ENCODE results near the gene AMZ1.

The AMZ1 gene

DNA sequence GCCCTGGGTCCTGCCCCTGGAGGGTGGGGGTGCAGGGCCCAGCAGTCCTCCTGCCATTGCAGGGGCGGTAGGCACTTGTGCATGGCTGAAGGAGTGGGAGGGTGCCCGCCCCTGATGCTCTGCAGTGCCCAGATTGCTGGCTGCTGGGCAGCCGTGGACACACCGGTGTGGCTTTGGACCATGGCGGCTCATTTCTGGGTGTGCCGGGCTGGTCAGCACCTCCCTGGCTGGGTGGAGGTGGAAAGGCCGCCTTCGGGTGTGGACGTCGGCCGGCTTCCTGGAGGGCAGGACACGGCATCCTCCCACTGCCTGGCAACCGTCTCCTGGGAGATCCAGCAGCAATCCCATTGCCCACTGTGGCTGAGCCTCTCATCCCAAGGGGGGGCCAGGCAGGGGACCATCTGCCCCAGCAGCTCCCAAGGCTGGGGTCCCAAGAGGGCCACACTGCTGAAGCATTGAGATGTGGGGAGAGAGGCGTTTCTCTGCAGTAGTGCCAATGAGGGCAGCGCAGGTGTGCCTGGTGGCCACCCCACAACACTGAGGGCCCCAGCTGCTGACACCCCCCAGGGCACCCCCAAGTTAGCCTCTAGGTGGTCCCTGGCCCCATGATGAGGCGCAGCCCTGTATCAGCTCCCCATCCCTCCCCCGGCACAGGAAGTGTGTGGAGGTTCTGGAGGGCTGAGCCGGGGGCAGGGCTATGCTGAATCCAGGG, 43.3 kb upstream of the AMZ1 start:
- TF ChIP-seq SIN3A (IDR thresholded peaks at IDR 0.05; ENCODE audit: borderline replicate concordance, insufficient read depth, low read length): no peak
- TF ChIP-seq, protein P1, sequence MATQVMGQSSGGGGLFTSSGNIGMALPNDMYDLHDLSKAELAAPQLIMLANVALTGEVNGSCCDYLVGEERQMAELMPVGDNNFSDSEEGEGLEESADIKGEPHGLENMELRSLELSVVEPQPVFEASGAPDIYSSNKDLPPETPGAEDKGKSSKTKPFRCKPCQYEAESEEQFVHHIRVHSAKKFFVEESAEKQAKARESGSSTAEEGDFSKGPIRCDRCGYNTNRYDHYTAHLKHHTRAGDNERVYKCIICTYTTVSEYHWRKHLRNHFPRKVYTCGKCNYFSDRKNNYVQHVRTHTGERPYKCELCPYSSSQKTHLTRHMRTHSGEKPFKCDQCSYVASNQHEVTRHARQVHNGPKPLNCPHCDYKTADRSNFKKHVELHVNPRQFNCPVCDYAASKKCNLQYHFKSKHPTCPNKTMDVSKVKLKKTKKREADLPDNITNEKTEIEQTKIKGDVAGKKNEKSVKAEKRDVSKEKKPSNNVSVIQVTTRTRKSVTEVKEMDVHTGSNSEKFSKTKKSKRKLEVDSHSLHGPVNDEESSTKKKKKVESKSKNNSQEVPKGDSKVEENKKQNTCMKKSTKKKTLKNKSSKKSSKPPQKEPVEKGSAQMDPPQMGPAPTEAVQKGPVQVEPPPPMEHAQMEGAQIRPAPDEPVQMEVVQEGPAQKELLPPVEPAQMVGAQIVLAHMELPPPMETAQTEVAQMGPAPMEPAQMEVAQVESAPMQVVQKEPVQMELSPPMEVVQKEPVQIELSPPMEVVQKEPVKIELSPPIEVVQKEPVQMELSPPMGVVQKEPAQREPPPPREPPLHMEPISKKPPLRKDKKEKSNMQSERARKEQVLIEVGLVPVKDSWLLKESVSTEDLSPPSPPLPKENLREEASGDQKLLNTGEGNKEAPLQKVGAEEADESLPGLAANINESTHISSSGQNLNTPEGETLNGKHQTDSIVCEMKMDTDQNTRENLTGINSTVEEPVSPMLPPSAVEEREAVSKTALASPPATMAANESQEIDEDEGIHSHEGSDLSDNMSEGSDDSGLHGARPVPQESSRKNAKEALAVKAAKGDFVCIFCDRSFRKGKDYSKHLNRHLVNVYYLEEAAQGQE (IDR thresholded peaks at IDR 0.05; ENCODE audit: insufficient read depth in 1 of 2, low read depth in 2 of 2, low read length in 2 of 2): no peak
- no peak for TF ChIP-seq POLR2AphosphoS5 (IDR thresholded peaks at IDR 0.05; ENCODE audit: low read depth, low read length)
- TF ChIP-seq TAF1 (IDR thresholded peaks at IDR 0.05; ENCODE audit: borderline replicate concordance, insufficient read depth, low read length): no peak
- no peak for TF ChIP-seq FOXP2 (optimal IDR thresholded peaks at IDR 0.05; ENCODE audit: borderline replicate concordance, extremely low read depth, extremely low read length, insufficient read depth)

DNA sequence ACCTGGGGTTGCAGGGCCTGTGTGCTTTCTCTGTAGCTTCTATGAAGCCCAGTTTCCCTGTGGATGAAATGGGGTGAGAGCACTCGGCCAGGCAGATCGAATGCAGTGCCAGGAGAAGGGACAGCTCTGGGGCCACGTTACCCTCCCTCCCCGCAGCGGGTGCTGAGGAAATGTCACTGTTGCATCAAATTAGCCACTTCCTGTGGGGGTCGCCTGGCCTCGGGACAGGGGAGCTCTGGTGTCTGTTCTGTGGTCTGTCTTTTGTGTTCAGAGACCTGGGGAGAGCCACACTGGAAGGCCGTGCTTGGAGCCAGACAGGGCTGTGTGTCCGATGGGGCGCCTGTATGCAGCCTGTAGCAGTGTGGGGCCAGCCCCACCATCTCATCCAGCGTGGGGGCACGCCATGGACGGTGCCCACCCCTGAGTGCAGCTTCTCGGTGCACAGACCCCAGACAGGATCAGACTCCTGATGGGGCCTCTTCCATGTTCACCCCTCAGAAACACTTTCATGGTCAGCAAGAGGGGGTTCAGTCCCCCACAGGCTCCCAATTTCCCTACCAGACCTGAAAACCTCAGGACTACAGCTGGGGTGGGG, 42.6 kb upstream of the AMZ1 start:
- TF ChIP-seq, protein P1 (IDR thresholded peaks at IDR 0.05; ENCODE audit: insufficient read depth in 1 of 2, low read depth in 2 of 2, low read length in 2 of 2): no peak
- no peak for TF ChIP-seq FOXP2 (optimal IDR thresholded peaks at IDR 0.05; ENCODE audit: borderline replicate concordance, extremely low read depth, extremely low read length, insufficient read depth)
- no peak for TF ChIP-seq POLR2AphosphoS5 (IDR thresholded peaks at IDR 0.05; ENCODE audit: low read depth, low read length)
- no peak for TF ChIP-seq TAF1 (IDR thresholded peaks at IDR 0.05; ENCODE audit: borderline replicate concordance, insufficient read depth, low read length)
- TF ChIP-seq SIN3A (IDR thresholded peaks at IDR 0.05; ENCODE audit: borderline replicate concordance, insufficient read depth, low read length): no peak

DNA sequence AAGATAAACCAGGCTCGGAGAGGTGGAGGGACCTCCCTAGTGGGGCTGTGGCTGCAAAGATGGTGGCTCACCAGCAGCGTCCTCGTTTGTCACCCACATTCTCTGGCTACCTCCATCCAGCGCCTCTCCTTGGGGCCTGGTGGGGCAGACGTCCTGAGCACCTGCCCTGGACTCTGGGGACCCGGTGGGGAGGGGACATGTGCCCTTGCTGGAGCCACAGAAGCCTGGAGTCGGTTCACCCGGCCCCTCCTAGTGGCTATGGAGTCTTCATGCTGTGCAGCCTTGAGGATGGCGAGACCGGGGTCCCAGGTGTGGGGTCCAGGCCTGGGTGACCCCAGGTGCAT, 41.7 kb upstream of the AMZ1 start:
- TF ChIP-seq SIN3A (IDR thresholded peaks at IDR 0.05; ENCODE audit: borderline replicate concordance, insufficient read depth, low read length) (no peak), FOXP2 (optimal IDR thresholded peaks at IDR 0.05; ENCODE audit: borderline replicate concordance, extremely low read depth, extremely low read length, insufficient read depth) (no peak), POLR2AphosphoS5 (IDR thresholded peaks at IDR 0.05; ENCODE audit: low read depth, low read length) (no peak), TAF1 (IDR thresholded peaks at IDR 0.05; ENCODE audit: borderline replicate concordance, insufficient read depth, low read length) (no peak)
- TF ChIP-seq, protein P1 (IDR thresholded peaks at IDR 0.05; ENCODE audit: insufficient read depth in 1 of 2, low read depth in 2 of 2, low read length in 2 of 2): no peak

DNA sequence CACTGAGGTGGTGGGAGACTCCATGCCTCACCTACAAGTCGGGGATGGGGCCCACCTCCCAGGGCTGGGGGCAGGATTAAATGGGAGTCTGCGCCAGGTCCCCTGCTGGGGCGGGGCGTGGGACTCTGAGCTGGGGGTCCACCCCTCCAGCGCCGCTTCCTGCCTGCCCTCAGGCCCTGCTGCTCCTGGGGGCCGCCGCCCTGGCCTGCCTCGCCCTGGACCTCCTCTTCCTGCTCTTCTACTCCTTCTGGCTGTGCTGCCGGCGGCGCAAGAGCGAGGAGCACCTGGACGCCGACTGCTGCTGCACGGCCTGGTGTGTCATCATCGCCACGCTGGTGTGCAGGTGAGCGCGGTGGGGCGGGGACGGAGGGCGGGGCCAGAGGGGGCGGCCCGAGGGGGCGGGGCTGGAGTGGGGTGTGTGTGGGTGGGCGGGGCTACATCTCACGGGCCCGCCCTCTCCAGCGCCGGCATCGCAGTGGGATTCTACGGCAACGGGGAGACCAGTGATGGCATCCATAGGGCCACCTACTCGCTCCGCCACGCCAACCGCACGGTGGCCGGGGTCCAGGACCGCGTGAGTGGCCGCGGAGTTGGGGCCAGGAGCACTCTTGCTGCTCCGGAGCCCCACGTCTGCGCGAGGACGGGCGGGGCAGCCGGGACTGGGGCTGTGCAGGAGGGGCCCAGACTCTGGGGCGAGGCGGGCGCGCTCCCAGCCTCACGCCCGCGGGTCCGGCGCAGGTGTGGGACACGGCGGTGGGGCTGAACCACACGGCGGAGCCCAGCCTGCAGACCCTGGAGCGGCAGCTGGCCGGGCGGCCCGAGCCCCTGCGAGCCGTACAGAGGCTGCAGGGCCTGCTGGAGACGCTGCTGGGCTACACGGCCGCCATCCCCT, 41.1 kb upstream of the AMZ1 start:
- TF ChIP-seq TAF1 (IDR thresholded peaks at IDR 0.05; ENCODE audit: borderline replicate concordance, insufficient read depth, low read length) (no peak), FOXP2 (optimal IDR thresholded peaks at IDR 0.05; ENCODE audit: borderline replicate concordance, extremely low read depth, extremely low read length, insufficient read depth) (no peak), POLR2AphosphoS5 (IDR thresholded peaks at IDR 0.05; ENCODE audit: low read depth, low read length) (no peak), SIN3A (IDR thresholded peaks at IDR 0.05; ENCODE audit: borderline replicate concordance, insufficient read depth, low read length) (no peak)
- TF ChIP-seq, protein P1 (IDR thresholded peaks at IDR 0.05; ENCODE audit: insufficient read depth in 1 of 2, low read depth in 2 of 2, low read length in 2 of 2): no peak
